GM21360 (cell line): ENCODE measurements around the gene FMNL2.
"Not testable (repeated sequence)": the region's sequence is repeated elsewhere in the genome, so short reads cannot be mapped to it uniquely, and the experiment has no call there.

ENCODE experiments used
- ATAC-seq: cut with Tn5 transposase; IDR thresholded peaks from one replicate; pipeline ENCODE4 v1.9.1; 2021; ENCODE audit warnings: mild to moderate bottlenecking, moderate library complexity; ENCODE audit not compliant: unreplicated experiment

The FMNL2 gene

DNA sequence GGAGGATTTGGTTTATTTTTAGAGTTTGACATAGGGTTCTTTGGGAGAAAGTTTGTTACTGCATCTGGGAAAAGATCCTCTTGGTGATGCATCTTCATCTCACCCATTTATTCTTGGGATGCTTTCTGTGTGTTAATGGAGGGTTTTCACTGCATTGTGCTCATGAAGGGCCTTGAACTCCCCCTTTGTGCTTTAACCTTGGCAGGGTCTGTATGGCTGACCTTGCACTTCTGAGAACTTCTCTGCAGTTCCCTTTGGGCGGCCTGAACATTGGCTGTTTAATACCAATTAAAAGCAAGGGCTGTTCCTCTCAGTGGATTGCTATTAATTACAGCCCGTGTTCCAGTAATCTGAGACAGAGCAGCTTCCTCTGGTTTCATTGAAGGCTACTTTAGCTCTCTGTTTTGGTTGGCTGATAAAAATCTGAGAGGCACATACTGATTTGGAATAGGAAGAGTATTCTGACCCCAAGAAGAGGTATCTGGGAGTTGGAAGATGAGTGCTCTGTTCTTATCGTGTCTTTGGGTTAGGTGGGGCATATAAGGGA lies 37.5 kb downstream of the FMNL2 start:
- ATAC-seq = no peak

GRCh38 chr2:152375174-152375573 lies 40.2 kb downstream of the FMNL2 start:
- no peak for ATAC-seq

DNA sequence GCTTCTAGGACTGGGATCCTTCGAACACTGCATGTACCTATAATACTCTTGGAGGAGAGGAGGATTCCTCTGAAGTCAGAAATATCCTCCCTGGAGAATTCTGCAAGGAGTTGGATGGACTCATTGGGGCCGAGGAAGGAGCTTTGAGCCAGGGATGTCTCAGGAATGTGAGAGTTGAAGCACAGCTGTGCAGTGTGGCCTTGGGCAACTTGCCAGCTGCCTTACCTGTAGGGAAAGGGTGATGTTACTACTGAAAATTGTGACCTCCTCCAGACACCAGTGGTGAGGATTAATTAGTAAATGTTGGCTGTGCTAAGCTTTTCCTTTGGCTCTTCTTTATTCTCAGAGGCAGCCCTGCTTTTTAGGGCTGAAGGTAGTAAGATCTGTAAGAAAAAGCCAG lies 41.4 kb downstream of the FMNL2 start:
- no peak for ATAC-seq

DNA sequence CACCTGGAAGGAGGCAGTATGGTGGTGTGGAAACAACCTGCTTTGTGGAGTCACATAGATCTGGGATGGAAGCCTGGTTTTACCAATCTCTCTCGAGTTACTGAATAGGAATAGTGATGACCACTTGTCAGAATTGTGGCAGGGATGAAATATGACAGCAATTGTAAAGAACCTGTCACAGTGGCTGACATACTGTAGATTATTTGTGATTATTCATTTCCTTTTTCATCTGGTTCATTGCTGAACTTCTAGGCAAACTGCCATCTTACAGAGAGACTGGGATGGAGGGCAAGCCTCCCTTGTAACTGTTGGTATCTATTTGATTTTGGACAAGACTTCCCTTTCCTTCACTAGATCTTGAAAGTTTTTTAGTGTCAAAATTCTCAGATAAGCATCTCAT lies 42.0 kb downstream of the FMNL2 start:
- ATAC-seq = no peak

DNA sequence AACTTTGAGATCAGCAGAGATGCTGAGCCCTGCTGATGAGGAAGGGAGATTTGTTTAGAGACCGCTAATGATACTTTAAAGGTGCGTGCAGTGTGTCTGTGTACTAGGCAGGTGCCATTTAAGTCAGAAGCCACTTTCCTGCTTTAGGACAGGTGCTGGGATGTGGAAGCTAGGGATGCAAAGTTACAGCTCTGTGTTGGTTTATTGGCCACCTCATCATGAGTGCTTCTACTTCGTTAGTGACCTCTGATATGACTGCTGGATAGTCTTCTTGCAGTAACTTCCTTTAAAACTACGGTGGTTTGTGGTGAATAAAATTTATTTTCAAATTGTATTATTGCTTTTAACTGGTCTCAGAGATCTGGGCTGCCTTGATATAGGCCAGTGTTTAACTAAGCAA lies 44.1 kb downstream of the FMNL2 start:
- no peak for ATAC-seq

DNA sequence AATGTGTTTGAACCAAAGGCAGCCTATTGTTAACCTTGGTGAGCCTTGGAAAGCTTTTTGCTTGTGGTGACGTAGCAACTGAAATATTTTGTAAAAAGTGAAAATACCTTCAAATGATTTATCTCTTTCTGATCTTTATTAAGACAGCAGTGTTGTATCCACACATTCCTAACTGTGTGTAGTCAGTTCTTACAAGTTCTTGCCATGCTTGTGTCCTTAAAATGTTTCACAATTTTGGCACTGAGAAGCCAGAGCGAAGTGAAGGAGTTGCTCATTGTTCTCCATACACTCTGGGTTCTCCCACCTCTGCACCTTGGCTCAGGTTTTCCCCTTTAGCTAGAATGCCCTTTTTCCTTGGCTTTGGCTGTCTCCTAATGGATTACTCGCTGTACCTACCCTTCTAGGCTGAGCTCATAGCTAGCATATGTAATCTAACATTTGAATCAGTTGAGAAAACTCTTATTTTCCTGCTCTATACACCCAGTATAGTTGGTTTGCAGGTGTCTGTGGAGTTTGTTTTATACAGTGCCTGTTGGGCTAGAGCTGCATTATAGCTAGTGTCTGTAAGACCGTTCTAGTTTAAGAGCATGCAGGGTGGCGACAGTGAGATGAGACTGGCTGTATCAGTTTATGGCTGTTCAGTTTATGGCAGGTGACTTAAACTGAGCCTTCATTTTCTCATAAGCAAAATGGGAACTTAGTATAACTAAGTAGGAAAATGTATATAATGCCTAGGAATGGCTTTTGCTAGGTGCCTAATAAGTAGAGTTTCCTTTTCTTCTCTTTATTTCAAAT lies 45.5 kb downstream of the FMNL2 start:
- no peak for ATAC-seq

- ATAC-seq = no peak
These were observed 48.7 kb downstream of the FMNL2 start for GRCh38 chr2:152383702-152384101.

DNA sequence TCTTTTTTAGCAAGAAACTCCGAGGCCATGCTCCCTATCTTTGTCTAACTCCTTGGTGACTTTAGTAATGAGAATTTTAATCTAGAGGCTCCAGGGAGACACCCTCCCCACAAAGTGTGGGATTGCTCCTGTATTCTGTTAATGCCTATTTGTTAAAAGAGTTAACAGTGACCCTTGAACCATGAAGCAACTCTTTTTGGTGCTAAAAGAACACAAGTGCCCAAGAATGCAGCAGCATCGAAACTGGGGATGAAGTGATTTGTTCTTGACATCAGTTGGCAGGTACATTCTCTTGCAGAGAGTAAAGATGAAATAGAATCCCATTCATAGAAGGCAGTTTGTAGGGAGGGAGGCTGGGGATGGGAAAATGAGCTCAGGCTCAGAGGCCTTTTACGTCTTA lies 50.0 kb downstream of the FMNL2 start:
- no peak for ATAC-seq

- no peak for ATAC-seq
These were observed 50.7 kb downstream of the FMNL2 start for GRCh38 chr2:152385650-152386049.

- ATAC-seq = no peak
These were observed 51.3 kb downstream of the FMNL2 start for GRCh38 chr2:152386266-152386665.

- no peak for ATAC-seq
These were observed 52.1 kb downstream of the FMNL2 start for GRCh38 chr2:152387041-152387440.

DNA sequence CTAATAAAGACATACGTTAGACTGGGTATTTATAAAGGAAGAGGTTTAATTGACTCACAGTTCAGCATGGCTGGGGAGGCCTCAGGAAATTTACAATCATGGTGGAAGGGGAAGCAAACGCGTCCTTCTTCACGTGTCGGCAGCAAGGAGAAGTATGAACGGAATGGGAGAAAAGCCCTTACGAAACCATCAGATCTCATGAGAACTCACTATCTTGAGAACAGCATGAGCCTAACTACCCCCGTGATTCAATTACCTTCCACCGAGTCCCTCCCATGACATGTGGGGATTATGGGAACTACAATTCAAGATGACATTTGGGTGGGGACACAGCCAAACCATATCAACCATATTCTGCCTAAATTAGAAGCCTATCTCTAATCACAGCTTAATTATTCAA lies 53.3 kb downstream of the FMNL2 start:
- ATAC-seq = not testable (repeated sequence)

DNA sequence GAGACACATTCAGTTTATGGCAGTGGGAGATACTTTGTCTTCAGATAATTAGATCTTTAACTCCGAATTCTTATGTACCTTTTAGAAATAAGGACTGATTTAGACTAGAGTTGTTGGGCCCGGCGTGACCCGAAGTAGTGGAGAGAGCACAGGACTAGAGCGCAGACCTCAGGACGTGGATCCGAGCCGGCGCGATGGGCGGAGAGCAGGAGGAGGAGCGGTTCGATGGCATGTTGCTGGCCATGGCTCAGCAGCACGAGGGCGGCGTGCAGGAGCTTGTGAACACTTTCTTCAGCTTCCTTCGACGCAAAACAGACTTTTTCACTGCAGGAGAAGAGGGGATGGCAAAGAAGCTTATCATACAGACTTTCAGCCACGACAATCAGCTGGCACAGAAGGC lies 54.5 kb downstream of the FMNL2 start:
- no peak for ATAC-seq

GRCh38 chr2:152390837-152391236 lies 55.9 kb downstream of the FMNL2 start:
- no peak for ATAC-seq

- ATAC-seq = no peak
These were observed 56.3 kb downstream of the FMNL2 start for GRCh38 chr2:152391318-152391717.

DNA sequence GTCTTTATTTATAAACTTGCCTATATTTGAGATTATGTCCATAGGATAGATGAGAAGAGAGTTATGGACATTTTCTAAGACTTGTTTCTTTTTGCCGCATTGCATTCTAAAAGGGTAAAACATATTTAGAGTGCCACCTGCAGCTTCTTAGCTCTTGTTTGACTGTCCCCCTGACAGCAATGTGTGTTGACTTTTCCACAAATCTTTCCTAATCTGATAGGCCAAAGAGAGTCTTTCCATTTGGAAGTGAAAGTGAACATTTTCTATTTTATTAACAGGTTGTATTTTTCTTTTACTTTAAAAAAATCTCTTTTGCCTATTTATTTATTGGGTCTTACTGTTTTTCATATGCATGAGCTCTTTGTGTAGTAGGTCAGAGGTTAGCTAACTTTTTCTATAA lies 58.4 kb downstream of the FMNL2 start:
- ATAC-seq = no peak

DNA sequence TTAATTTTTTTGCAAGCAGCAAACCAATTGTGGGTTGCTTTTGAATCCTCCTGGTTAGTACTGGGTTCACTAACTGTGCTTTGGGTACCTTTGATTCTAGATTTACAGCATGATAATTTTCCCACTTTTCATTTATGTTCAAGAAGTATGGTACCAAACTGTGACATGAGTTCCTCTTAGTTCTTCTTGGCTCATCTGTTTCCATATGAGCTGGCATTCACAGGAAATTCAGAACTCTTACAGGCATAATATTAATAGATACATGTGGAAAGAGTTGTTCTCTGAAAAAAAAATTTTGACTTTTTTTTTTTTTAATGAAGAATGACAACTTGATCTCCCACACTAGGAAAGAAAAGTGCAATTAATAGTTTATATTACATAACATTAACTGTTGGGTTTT lies 59.4 kb downstream of the FMNL2 start:
- ATAC-seq = no peak

DNA sequence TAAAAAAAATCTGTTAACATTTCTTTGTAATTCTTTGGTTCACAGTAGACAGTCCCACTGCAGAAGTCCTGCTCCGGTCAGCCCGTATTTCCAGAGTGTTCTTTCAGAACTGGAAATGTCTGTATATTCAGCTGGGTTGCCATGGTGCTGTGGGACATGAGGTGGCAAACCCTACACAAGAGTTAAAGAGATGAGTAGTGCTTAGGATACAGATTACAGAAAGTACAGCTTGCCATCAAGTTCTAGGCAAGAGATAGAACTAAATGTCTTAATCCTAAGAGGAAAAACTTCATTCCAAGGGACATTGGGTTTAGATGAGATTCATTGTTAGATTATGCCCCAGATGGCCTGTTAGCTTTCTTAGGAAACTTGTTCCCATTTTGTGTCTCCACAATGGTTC lies 60.1 kb downstream of the FMNL2 start:
- ATAC-seq = no peak

DNA sequence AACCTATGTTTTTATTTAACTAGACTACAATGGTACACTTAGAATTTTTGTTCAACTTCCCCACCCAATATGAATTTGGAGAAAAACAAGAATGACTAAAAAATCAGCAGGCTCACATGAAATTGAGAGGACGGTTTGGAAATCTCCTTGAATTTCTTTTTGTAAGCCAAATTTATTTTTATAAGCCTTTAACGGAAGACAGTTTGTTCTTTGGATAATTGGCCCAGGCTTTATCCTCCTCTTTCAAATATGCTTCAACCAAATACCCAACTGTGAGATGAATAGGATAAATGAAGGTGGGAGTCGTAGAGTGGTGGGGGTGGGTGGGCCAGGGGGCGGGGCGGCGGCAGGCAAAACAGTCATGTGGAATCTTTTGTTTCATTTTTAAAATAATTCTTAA lies 60.6 kb downstream of the FMNL2 start:
- no peak for ATAC-seq

DNA sequence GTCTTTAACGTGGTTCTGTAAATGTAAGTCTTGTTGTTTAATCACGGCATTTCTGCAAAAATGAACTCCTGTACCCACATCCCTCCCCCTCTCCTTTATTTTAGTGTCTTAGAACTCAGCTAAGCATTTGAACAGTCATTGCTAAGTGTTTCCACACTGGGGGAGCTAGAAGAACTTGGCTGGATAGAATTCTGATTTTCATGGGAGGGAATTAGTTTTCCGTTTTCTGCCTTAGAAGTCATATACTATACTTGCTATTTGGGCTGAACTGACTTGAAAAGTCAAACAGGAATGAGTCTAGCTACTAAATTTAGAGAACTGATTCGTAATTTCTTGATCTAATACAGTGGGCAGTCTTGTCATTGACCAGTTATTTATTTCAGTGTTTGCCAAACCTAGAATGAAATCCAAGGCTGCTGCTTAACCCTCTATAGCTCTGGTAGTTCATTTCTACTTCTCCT lies 61.1 kb downstream of the FMNL2 start:
- ATAC-seq = no peak

- ATAC-seq = no peak
These were observed 61.8 kb downstream of the FMNL2 start for GRCh38 chr2:152396763-152397162.

- ATAC-seq = no peak
These were observed 64.0 kb downstream of the FMNL2 start for GRCh38 chr2:152399003-152399402.
